Esophagus muscularis mucosa (tissue), 4 donors: Measurements from ENCODE around the gene DEPDC5. TPM values are rescaled to one million over a fixed set of nuclear protein-coding genes. Genes with fewer than 3 reads are reported as not detected.
"Not testable (repeated sequence)": the region's sequence is repeated elsewhere in the genome, so short reads cannot be mapped to it uniquely, and the experiment has no call there.

Experiments
- DNase-seq: peaks from one replicate; pipeline ENCODE4 v3.0.0-alpha.2; 2017; ENCODE audit errors: extremely low spot score
- H3K27ac ChIP-seq, 4 donors: fragments of 200-600 bp; sonication (generic); replicated peaks in 1 of 4; 1 replicate in 3 of 4; 2 replicates in 1 of 4; pipeline ENCODE4 v1.5.1; 2016 to 2019; ENCODE audit warnings: mild to moderate bottlenecking in 1 of 4
- H3K27me3 ChIP-seq, 4 donors: fragments of 200-600 bp; sonication (generic); one replicate each; pipeline versions ENCODE4 v1.5.1 to v1.6.0; 2016 to 2019
- H3K36me3 ChIP-seq, 4 donors: fragments of 200-600 bp; sonication (generic); one replicate each; pipeline ENCODE4 v1.5.1; 2016 to 2019
- H3K4me1 ChIP-seq, 4 donors: fragments of 200-600 bp; sonication (generic); one replicate each; pipeline ENCODE4 v1.5.1; 2016 to 2019
- H3K4me3 ChIP-seq, 4 donors: fragments of 200-600 bp; sonication (generic); 1 replicate in 2 of 4; 2 replicates in 2 of 4; pipeline ENCODE4 v1.5.1; 2016 to 2019; ENCODE audit warnings: mild to moderate bottlenecking in 4 of 4, moderate library complexity in 1 of 4
- H3K9me3 ChIP-seq, 4 donors: fragments of 200-600 bp; sonication (generic); 1 replicate in 3 of 4; 2 replicates in 1 of 4; pipeline ENCODE4 v1.5.1; 2016 to 2019
- CTCF ChIP-seq, 3 experiments: fragments of 200-600 bp in 2 of 3; fragments of 450-650 bp in 1 of 3; sonication (generic) in 2 of 3; IDR thresholded peaks; one replicate each; pipeline ENCODE4 v1.5.1; 2017 to 2019; ENCODE audit warnings: antibody characterized with exemption in 3 of 3, mild to moderate bottlenecking in 2 of 3, moderate library complexity in 1 of 3
- EP300 ChIP-seq: sonication (generic); formaldehyde crosslinking; IDR thresholded peaks from one replicate; pipeline ENCODE4 v1.6.1; 2017; ENCODE audit warnings: antibody characterized with exemption
- POLR2A ChIP-seq: fragments of 450-650 bp; IDR thresholded peaks from one replicate; pipeline ENCODE4 v1.6.1; 2017; ENCODE audit warnings: antibody characterized with exemption, moderate library complexity, mild to moderate bottlenecking, low read depth
- POLR2AphosphoS5 ChIP-seq, 2 donors: sonication (generic); formaldehyde crosslinking; IDR thresholded peaks; one replicate each; pipeline ENCODE4 v1.6.1; 2017; ENCODE audit warnings: antibody characterized with exemption in 2 of 2
- WGBS: methylation state at CpG from one replicate; pipeline ENCODE4 v1.1.5; 2018; 5-methylcytosine and 5-hydroxymethylcytosine counted together
- intact Hi-C: fragments of 100-400 bp; cut with DNase I; formaldehyde crosslinking; loops from one replicate; pipeline ENCODE4 v1.15.1; 2023
- total RNA-seq, 4 donors: library from RNA; depleted of rRNA; stranded (reverse); fragments of >200 nt; gene quantifications; one replicate each; pipeline versions ENCODE4 v1.1.0 to v1.2.1, GENCODE V29; 2016

Gene DEPDC5
- total RNA-seq, 4 donors from 2014 or later, result 7.3 to 15.8 (median 12.6) TPM

- Histone ChIP-seq H3K27ac (no peak overlapping the region), H3K36me3 (peaks cover 21 to 99% (median 80%) of the 10 kb centered on the region in 4 donors), H3K9me3 (no peaks in the 10 kb centered on the region), H3K4me3 (no peak overlapping the region), H3K4me1 (no peaks in the 10 kb centered on the region), H3K27me3 (no peaks in the 10 kb centered on the region)
- TF ChIP-seq POLR2AphosphoS5 (IDR thresholded peaks at IDR 0.05) (no peak), POLR2A (no peak), CTCF (IDR thresholded peaks at IDR 0.05) (no peak), EP300 (no peak)
- intact Hi-C loops, result no loop called here
- DNase-seq, result no peak
- WGBS, result 61% methylated on average over 5 of the region's 5 CpGs
These were observed 19.6 kb downstream of the DEPDC5 start for GRCh38 chr22:31773416-31773815.

- Histone ChIP-seq H3K4me1 (no peaks in the 10 kb centered on the region), H3K9me3 (no peaks in the 10 kb centered on the region), H3K36me3 (peaks cover 21 to 97% (median 79%) of the 10 kb centered on the region in 4 donors), H3K27ac (no peak overlapping the region), H3K4me3 (no peak overlapping the region), H3K27me3 (no peaks in the 10 kb centered on the region)
- TF ChIP-seq EP300 (no peak), CTCF (IDR thresholded peaks at IDR 0.05) (no peak), POLR2A (no peak), POLR2AphosphoS5 (IDR thresholded peaks at IDR 0.05) (no peak)
- intact Hi-C loops, result no loop called here
- DNase-seq, result no peak
- WGBS, result 91% methylated on average over 4 of the region's 4 CpGs
These were observed 22.4 kb downstream of the DEPDC5 start for GRCh38 chr22:31776231-31776630.

GRCh38 chr22:31789803-31790202 is 36.0 kb downstream of the DEPDC5 start:
- no peaks in the 10 kb centered on the region for H3K27me3 ChIP-seq
- no peak overlapping the region for H3K27ac ChIP-seq
- H3K9me3 ChIP-seq, result no peaks in the 10 kb centered on the region
- 80% methylated on average over 3 of the region's 3 CpGs for WGBS
- H3K4me1 ChIP-seq, result no peaks in the 10 kb centered on the region
- DNase-seq, result no peak
- no peak overlapping the region for H3K4me3 ChIP-seq
- intact Hi-C loops, result no loop called here
- no peak for TF ChIP-seq POLR2AphosphoS5 (IDR thresholded peaks at IDR 0.05)
- TF ChIP-seq CTCF (IDR thresholded peaks at IDR 0.05), result no peak
- TF ChIP-seq POLR2A, result no peak
- no peak for TF ChIP-seq EP300
- peaks cover 15 to 73% (median 32%) of the 10 kb centered on the region in 4 donors for H3K36me3 ChIP-seq

GRCh38 chr22:31790240-31790639 is 36.4 kb downstream of the DEPDC5 start:
- H3K9me3 ChIP-seq, result no peaks in the 10 kb centered on the region
- 96% methylated on average over 2 of the region's 2 CpGs for WGBS
- no peak for TF ChIP-seq POLR2AphosphoS5 (IDR thresholded peaks at IDR 0.05)
- no peak for TF ChIP-seq CTCF (IDR thresholded peaks at IDR 0.05)
- TF ChIP-seq POLR2A, result no peak
- no peak for TF ChIP-seq EP300
- no peaks in the 10 kb centered on the region for H3K27me3 ChIP-seq
- intact Hi-C loops, result no loop called here
- peaks cover 12 to 72% (median 31%) of the 10 kb centered on the region in 4 donors for H3K36me3 ChIP-seq
- H3K27ac ChIP-seq, result no peak overlapping the region
- no peaks in the 10 kb centered on the region for H3K4me1 ChIP-seq
- no peak overlapping the region for H3K4me3 ChIP-seq
- DNase-seq, result no peak

GRCh38 chr22:31799358-31799757 is 45.5 kb downstream of the DEPDC5 start:
- H3K4me1 ChIP-seq, H3K27me3 ChIP-seq, DNase-seq, H3K9me3 ChIP-seq, H3K27ac ChIP-seq, H3K4me3 ChIP-seq, intact Hi-C loops: not testable (repeated sequence)
- WGBS, result 83% methylated on average over 8 of the region's 8 CpGs
- H3K36me3 ChIP-seq, result peaks cover 66 to 99% (median 92%) of the 10 kb centered on the region in 4 donors
